Measurements from ENCODE around the gene RNASE8. TPM values are rescaled to one million over a fixed set of nuclear protein-coding genes. Genes with fewer than 3 reads are reported as not detected.

RNASE8 gene
- total RNA-seq, 1 experiment from 2014 or later = not detected

GRCh38 chr14:21102521-21103410 is 45.1 kb downstream of the RNASE8 start:
- Mint-ChIP-seq H3K36me3 (no peaks in the 10 kb centered on the region), H3K27ac (peak overlapping the region; percentile 97), H3K9me3 (no peaks in the 10 kb centered on the region), H3K4me3 (peak overlapping the region; percentile 93), H3K4me1 (peaks cover 65% of the 10 kb centered on the region), H3K27me3 (ENCODE audit: low read depth) (no peaks in the 10 kb centered on the region)
- ChIA-PET POLR2A (interaction anchor here (0.5 to 3.9 kb wide), 8 partner anchors 8 to 64 kb away, joined by 3 to 40 read pairs (median 4); no protein-coding TSS in a partner anchor), CTCF (interaction anchor here (0.6 to 8.6 kb wide), 12 partner anchors 8 to 447 kb away, joined by 3 to 321 read pairs (median 8); partner anchors contain the start of gene ARHGEF40)
- DNase-seq (ENCODE audit: low spot score) (peak; percentile 52), ATAC-seq (peak; percentile 11)
- no peak for TF ChIP-seq ZNF219 (CRISPR knock-in tag; IDR thresholded peaks at IDR 0.05; ENCODE audit: borderline replicate concordance)
- no peak for TF ChIP-seq ZNF317 (CRISPR knock-in tag; IDR thresholded peaks at IDR 0.05; ENCODE audit: borderline replicate concordance, low read depth)
- TF ChIP-seq ZBTB43 (CRISPR knock-in tag; IDR thresholded peaks at IDR 0.05) = 0 out of 2 replicates have a peak, but pooled peaks have one; percentile 30
- no peak for TF ChIP-seq AFF4 (CRISPR knock-in tag; IDR thresholded peaks at IDR 0.05; ENCODE audit: borderline replicate concordance)
- no peak for TF ChIP-seq ERG (CRISPR knock-in tag; IDR thresholded peaks at IDR 0.05)
- TF ChIP-seq NR1H2 (CRISPR knock-in tag; IDR thresholded peaks at IDR 0.05) = no peak
- no peak for TF ChIP-seq GRHL2 (CRISPR knock-in tag; IDR thresholded peaks at IDR 0.05; ENCODE audit: insufficient replicate concordance, severe bottlenecking)
- TF ChIP-seq FOXJ3 (CRISPR knock-in tag; IDR thresholded peaks at IDR 0.05; ENCODE audit: borderline replicate concordance) = no peak

GRCh38 chr14:21103411-21103709 is 45.7 kb downstream of the RNASE8 start:
- Mint-ChIP-seq H3K27me3 (ENCODE audit: low read depth) (no peaks in the 10 kb centered on the region), H3K4me1 (peaks cover 70% of the 10 kb centered on the region), H3K9me3 (no peaks in the 10 kb centered on the region), H3K4me3 (peak overlapping the region; percentile 93), H3K27ac (peak overlapping the region; percentile 95), H3K36me3 (no peaks in the 10 kb centered on the region)
- TF ChIP-seq SP1 (CRISPR knock-in tag; conservative IDR thresholded peaks at IDR 0.05) (no peak), ARID4B (CRISPR knock-in tag; IDR thresholded peaks at IDR 0.05; ENCODE audit: borderline replicate concordance) (no peak), USF1 (CRISPR knock-in tag; IDR thresholded peaks at IDR 0.05) (peak; percentile 59; the same call in 1 of the 2 replicates), USF2 (CRISPR knock-in tag; IDR thresholded peaks at IDR 0.05) (peak; percentile 80), STAT6 (CRISPR knock-in tag; conservative IDR thresholded peaks at IDR 0.05; ENCODE audit: low read depth) (no peak), ZBTB43 (CRISPR knock-in tag; IDR thresholded peaks at IDR 0.05) (0 out of 2 replicates have a peak, but pooled peaks have one; percentile 10)
- ChIA-PET CTCF (interaction anchor here (0.6 to 8.6 kb wide), 12 partner anchors 9 to 446 kb away, joined by 3 to 321 read pairs (median 7); partner anchors contain the start of gene ARHGEF40), POLR2A (interaction anchor here (0.8 to 3.9 kb wide), 7 partner anchors 9 to 64 kb away, joined by 3 to 40 read pairs (median 4); partner anchors contain the start of gene ARHGEF40)
- no peak for DNase-seq (ENCODE audit: low spot score)
- no peak for ATAC-seq

All from WTC11 (cell line).